GM18873 (cell line): ENCODE results near the gene ABCA2.

Experiments used
- ATAC-seq: cut with Tn5 transposase; IDR thresholded peaks from one replicate; pipeline ENCODE4 v1.9.1; 2021; ENCODE audit warnings: mild to moderate bottlenecking, moderate library complexity, moderate number of reproducible peaks; ENCODE audit not compliant: unreplicated experiment, low FRiP score

ABCA2 gene

DNA sequence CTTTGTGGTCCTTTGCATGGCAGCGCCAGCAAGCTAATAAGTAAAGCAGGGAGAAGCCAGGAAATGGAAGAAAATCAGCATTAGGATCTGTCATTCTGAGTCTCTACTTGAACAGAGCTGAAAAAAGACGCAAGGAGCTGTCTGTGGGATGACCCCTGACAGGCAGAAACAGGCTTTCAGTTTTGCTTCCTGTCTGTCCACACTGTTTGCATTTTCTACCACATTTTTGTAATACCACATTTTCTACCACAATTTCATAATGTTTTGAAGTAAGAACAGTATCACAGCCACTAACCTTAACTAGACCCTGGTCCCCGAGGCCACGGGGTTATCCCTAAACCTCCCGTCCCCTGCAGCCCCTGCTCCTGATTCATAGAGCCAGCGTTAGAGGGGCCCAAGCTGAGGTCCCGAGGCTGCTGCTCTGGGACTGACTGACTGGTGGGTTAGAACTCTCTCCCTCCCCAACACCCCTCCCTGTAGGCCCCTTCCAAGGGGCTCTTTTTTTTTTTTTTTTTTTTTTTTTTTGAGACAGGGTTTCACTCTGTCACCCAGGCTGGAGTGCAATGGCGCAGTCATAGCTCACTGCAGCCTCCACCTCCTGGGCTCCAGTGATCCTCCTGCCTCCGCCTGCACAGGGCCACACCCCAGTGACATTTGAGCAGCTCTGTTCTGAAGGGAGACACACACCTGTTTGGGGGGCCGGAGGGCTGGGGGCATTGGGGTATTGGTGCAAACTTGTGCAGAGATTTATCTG is 27.7 kb downstream of the ABCA2 start:
- peak; percentile 64 for ATAC-seq

DNA sequence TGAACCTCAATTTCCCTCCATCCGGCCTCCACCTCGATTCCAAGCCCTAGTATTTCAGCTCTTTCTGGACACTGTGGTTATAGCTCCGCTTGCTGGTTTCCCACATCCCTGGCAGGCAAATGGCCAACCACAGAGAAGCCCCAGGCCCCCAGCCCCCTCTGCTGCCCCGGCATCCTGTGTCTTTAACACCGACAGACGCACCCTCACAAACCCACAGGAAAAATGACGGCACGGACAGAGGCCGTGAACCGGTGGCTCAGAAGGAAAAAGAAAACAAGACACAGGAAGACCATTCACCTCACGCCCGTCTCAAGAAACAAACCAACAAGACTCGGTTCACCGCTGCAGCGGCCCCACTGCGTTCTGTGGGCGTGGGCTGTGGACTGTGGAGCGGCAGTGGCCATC is 30.2 kb downstream of the ABCA2 start:
- no peak for ATAC-seq

DNA sequence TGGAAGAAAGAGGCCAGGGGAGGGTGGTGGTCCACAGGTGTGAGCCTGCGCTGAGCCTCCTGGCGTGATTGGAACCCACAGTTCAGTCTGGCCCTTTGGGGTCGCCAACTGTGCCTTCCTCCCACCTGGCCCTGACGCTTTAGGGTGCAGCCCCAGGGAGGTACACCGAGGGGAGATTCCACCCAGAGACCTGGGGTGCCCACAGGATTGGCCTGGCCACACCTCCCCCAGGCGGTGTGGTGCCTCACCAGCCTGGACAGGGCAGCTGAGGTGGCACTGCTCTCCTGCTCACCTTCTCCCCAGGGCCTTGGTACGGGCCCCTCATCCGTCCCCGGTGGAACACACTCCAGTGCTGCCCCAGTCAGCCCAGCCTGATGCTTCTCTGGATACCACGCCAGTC is 30.7 kb downstream of the ABCA2 start:
- no peak for ATAC-seq

DNA sequence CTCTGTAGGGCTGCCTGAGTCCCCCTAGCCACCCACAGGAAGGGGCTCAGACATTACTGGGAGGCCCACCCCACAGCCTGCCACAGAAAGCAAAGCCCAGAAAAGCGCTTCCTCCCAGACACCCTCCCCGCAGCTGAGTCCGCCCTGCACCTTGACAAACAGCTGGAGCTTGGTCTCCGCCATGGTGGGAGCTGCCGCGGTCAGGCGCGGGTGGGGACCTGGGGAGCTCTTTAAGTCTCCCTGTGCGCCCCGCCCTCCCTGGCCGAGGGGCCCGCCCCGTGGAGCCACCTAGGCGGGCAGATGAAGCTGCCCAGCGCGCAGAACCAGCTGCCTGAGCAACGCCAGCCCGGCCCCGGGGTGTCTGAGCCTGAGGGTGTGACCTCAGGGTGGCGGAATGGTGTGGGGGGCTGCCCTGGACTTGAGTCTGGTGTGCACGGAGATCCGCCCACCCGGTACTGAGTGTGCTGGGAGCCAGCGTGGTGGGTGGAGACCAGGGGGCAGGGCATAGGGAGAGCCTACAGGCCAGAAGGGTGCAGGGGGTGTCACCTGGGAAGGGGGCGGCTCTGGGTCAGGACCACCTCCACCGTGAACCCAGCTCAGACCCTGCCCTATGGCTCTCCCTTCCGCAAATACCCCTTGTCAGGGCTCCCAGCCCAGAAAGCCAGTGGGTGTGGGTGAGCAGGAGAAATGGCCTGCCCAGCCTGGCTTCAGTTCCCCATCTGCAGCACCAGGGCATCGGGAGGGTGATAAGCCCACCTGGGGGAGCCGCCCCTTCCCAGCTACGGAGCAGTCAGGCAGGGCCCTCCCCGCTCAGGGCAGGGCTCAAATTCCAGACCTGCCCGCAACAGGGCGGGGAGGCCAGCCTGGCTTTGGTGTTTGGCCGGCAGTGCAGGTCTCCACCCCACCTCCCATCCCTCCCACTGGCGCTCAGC is 31.4 kb downstream of the ABCA2 start, which contains the start of gene CLIC3:
Gene CLIC3, minus strand, starts transcription at position 208 of the 932 bp plus-strand sequence. Its CDS starts 25 bp downstream, at position 183.
- ATAC-seq: no peak

DNA sequence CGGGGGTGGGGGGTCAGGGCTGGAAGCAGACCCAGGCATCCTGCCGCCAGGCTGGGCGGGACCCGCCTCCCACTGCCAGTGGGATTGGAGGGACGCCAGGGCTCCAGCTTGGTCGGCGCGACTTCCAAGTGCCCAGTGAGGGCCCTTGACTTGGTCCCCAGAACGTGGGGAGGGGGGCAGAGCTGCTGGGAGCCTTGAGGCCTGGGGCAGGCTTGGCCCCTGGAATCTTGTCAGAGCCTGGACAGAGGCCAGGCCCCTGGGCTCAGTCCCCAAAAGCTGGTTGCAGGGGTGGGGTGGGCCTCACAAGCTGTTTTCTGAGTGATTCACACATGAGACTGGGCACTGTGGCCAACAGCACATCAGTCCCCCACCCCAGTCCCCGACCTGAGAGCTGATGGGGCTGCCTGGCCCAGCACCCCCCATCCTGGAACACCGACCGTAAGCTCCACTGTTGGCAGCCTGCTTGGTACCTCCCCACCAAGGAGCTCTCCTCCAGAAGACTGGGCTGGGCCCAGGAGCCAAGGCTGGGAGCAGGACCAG is 32.2 kb downstream of the ABCA2 start:
- no peak for ATAC-seq

DNA sequence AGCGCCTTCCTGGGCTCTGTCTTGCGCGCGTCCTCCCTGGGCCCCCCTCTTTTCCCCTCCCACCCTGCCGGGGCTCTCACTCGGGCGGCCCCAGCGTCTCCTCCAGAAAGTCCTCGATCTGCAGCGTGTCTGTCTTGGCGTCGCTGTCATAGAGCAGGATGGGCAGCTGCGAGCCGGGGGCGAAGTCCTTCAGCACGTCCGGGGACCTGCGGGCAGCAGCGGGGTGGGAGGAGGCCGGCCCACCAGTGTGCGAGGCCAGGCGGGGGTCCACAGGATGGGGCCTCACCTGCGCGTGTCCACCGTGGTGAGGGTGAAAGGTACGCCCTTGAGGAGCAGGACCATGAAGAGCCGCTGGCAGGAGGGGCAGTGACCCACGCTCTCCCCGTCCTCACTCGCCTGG is 32.7 kb downstream of the ABCA2 start:
- ATAC-seq: no peak

DNA sequence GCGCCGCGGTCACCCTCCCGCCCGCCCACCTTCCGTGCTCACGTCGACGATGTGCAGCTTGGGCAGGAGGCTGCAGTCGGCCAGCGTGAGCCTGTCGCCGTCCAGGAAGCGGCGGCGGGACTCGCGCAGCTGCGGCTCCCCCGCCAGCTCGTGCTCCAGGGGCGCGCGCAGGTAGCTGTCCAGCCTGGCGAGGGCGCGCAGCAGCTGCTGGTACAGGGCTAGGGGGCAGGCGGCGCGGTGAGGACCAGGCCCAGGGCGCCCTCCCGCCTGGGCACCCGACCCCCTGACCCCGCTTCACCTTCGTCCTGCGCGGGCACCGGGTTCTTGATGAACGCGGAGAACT is 33.2 kb downstream of the ABCA2 start:
- ATAC-seq: no peak

DNA sequence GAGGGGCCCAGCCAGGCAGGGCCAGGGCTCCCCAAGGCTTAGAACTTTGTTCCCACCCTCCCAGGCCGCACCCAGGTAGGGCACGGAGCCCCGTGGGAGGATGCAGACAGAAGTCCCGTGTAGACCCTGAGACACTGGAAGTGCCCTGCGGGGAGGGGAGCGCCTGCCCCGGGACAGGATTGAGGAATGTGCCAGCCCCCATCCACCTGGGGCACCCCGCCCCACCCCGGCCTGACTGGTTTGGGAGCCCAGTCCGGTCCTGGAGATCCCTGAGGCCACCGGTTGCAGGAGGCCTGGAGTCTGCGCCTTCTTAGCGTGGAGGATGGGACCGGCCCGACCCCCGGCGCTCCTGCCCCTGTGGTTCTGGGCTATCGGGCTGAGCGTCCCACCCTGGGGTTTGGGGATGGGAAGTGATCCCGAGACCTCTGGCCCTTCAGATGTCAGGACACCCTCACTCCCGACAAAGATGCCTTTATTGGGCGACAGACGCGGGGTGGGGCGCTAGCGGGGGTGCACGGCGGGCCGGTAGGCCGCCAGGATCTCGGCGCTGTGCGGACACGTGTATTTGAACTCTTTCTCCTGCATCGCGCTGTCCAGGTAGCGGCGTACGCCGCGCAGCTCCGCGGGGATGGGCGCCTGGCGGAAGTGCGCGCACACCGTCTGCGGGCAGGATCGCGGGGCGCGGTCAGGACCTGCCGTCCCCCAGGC is 33.7 kb downstream of the ABCA2 start:
- no peak for ATAC-seq

DNA sequence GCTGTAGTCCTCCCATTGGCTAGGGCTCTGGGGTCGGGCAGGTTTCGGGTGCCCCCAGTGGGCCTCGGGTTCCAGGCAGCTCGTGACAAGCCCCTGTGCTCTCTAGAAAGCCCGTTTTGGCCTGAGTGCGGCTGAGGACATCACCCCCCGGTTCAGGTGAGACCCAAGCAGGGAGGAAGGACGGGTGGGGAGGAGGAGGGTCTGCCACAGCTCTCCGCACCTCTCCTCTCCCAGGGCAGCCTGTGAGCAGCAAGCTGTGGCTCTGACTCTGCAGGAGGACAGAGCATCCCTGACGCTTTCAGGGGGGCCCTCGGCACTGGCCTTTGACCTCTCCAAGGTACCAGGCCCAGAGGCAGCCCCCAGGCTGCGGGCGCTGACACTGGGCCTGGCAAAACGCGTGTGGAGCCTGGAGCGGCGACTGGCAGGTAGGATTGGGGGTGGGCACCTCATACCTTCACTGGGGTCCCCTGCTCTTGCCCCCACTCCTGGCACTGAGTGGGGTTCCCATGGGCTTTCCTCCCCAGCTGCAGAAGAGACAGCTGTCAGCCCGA is 35.1 kb downstream of the ABCA2 start:
- ATAC-seq: no peak

DNA sequence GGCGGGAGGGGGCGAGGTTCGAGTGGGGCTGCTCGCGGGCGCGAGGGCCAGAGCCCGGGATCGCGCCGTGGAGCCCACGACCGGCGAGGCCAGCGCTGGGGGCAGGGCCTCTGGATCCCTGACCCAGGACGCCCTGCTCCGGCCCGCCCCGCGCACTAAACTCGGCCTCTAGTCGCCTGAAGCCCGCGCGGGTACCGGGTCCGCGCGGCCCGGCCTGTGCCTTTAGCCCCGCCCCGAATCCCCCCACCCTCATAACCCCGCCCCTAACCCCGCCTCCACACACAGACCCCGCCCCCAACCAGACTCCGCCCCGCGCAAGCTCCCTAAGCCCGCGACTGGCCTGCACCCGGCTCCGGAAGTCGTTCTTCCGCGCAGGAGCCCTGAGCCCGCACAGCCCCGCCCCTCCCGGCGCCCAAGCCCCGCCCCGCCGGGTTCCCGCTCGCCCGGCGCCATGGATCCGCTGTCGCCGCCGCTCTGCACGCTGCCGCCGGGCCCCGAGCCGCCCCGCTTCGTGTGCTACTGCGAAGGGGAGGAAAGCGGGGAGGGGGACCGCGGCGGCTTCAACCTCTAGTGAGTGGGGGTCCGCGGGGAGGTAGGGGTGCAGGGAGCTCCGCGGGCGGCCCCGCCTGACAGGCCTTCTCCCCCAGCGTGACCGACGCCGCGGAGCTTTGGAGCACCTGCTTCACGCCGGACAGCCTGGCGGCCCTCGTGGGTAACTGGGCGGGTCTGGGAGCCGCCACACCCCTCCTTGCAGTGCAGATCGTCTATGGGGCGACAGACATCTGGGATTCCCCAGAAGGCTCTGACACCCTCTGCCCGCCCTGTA is 35.8 kb downstream of the ABCA2 start, which contains the start of gene PAXX:
Gene PAXX, plus strand, starts transcription at position 430 of the 826 bp plus-strand sequence. Its CDS starts 22 bp downstream, at position 452.
- no peak for ATAC-seq

DNA sequence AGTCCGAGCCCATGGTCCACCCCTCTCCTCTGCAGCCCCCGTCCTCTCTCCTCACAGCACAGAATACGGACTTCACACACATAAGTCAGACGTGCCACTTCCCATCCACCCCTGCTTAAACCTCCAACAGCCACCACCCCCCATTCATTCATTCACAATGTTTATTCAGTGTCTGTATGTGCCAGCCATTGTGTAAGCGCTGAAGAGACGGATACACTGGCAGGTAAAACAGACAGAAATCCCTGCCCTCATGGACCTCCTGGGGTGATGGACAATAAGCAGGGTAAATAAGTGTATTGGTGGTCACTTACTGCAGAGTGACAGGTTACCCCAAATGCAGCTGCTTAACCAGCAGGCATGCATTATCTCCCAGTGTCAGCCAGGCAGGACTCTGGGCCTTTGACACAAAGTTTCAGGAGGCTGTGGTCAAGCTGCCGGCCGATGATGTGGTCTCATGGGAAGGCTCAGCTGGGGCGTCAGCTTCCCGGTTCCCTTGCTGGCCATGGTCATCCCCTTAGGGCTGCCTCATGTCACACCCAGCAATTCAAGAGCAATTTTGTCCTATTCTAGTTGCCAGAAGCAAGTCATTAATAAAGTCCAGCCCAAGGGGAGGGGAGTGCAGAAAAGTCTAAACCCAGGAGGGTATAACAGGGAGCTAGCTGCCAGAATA is 37.7 kb downstream of the ABCA2 start:
- no peak for ATAC-seq

DNA sequence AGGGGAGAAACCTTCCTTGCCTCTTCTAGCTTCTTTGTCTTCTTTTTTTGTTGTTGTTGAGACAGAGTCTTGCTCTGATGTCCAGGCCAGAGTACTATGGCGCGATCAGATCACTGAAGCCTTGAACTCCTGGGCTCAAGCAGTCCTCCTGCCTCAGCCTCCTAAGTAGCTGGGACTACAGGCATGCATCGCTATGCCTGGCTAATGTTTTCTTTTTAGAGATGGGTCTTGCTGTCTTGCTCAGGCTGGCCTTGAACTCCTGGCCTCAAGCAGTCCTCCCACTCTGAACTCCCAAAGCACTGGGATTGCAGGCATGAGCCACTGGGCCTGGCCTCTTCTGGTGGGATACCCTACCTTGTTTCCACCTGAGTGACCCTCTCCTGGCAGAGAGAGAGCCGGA is 39.2 kb downstream of the ABCA2 start:
- ATAC-seq: no peak

DNA sequence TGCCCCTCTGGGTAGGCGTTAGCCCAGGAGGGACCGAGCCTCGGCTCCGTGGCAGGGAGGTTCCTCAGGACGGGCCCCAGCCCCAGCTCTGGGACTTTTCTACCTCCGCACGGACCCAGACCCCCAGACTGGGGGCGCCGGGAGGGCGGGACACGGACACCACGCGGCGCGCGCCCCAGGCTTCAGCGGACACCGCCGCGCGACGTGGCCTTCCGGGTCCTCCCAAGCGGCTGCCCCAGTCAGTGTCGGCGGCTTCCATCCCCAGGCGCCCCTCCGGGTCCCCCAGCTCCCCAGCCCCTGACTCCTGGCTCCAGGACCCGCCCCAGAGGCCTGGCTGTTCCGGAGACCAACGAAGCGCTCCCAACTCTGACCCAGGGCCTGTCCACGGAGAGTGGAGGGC is 42.2 kb downstream of the ABCA2 start:
- ATAC-seq: no peak

DNA sequence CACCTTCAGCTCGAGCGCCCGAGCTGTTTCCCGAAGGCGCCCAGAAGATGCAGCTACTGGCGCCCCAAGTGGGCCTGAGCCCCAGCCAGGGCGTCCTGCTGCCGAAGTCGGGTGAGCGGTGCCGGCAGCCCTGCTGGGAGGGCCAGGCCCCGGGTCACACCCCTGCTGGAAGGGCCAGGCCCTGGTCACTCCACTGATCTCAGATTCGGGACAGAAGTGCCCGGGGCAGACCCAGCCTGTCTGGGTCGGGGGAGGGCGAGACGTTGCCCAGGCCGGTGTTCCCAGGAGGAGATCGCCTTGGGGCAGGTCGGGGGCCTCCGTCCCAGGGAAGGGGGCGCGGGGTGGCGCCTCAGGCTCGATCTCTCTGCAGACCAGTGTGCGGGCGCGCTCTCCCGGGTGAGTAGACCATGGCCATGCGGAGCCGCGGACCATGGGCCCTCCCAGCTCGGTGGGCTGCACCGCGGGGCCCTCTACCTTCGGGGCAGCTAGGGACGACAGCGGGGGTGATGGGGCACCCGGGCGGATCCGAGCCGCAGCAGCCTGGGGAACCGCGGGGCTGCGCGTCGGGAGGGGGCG is 42.9 kb downstream of the ABCA2 start:
- no peak for ATAC-seq

DNA sequence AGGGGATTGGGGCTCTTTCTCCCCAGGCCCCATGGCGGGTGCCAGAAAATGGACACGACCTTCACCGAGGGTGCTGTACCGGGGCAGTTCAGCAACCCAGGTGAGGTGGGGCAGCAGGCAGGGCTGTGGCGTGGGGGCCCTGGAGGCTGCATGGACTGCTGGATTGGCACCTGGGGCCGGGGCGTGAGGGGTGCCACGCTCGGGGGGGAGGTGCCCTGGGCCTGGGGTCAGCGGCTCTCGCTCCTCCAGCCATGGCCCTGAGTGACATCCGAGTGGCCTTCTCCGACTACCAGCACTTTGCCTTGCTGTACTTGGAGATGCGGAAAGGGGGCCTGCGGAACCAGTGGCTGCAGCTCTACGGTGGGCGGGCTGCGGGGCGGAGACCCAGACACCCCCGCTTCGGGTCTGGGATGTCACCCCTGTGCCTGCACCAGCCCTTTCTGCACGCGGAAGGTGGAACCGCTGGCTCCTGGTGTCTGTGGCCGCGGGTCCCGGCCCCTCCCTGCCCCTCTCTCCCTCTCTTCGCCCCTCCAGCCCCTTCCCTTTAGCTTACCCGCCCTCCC is 43.5 kb downstream of the ABCA2 start:
- ATAC-seq: no peak

DNA sequence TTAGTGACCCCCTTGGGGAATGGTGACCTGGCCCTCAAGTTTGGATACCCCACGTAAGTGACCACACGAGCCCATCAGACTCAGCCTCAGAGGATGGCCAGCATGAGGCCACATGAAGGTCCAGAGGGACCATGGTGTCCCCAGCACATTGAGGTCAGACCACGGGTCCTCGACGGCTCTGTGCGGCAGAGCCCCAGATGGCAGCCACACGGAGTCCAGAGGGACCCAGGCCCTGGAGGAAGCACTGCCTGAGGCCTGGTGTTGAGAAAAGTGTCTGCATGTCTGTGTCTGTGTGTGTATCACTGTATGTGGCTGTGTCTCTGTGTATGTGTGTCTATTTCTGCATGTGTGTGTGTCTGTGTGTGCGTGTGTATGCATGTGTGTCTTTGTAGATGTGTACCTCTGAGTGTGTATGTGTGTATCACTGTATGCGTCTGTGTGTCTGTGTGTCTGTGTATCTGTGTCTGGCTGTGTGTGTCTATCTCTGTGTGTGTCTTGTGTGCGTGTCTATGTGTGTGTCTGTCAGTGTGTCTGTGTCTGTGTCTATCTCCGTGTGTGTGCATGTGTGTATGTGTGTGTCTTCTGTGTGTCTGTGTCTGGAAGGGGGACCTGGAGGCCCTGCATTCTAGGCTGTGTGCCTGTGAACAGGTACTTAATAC is 44.3 kb downstream of the ABCA2 start:
- ATAC-seq: no peak

DNA sequence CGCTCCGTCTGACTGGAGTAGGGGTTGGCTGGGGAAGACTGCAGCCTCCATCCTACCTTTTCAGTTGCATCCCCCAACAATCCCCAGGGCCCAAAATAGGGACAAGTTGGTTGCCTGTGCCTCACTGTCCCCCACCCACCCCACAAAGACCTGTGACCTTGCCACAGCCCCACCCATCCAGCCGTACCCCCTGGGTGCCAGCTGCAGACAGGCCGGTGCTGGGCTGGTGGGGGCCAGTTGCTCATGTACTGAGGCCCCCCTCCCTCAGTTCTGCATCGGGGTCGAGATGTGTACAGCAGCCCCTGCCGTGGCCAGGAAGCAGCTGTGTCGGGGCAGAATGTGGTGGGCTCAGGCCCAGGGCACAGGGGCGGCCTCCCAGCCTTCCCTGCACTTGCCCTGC is 44.9 kb downstream of the ABCA2 start:
- ATAC-seq: no peak
